ENCODE results near the gene PPFIBP1.
"Not testable (repeated sequence)": the region's sequence is repeated elsewhere in the genome, so short reads cannot be mapped to it uniquely, and the experiment has no call there.

PPFIBP1 gene

DNA sequence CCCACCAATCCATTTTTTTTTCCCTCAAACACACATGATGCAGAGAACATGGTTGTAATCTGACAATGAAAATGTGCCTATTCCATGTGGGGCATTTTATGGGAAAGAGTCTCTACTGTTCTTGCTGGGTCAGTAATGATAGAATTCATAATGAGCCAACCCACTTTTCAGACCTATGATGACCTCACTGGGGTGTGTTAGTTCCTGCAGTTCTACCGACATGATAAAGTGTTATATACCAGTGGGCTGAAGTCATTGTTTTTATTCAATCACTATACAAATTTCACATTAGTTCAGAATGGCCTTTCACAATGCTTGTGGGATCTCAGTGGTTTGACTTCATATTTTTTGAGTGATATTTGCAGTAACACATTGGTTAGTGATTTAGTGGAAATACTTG, 47.5 kb downstream of the PPFIBP1 start:
- no peak for DNase-seq

GRCh38 chr12:27572486-27573255, 48.7 kb downstream of the PPFIBP1 start:
- no peak for DNase-seq

GRCh38 chr12:27573972-27574371, 50.0 kb downstream of the PPFIBP1 start:
- no peak for DNase-seq

DNA sequence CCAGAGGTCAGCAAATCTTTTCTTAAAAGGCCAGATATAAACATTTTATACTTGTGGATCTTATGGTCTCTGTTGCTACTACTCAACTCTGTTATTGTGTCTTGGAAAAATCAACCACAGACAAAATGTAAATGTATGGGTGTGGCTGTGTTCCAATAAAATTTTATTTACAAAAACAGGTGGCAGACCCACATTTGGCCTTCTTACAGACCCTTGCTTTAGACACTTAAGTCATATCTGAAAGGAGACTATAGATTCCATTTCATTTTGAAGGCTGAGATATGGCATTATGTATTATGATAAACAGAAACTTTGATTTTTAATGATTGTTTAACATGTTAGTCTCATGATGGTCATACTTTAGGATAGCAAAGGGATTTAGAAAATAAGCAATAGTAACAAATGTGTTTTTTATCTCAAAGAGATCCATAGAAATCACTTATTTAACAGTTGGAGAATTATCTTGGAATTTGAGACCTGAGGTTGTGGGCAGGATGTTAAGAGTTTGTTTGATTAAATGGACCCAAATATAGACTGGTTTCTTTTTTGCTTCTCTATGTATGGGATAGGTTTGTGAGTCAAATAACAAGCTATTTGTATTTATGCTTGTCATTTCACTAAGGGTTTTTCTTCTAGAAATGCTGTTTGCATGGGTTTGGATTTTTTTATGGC, 51.2 kb downstream of the PPFIBP1 start:
- DNase-seq = no peak

- no peak for DNase-seq
Observed at GRCh38 chr12:27575762-27576118, 51.7 kb downstream of the PPFIBP1 start.

GRCh38 chr12:27576667-27577347, 52.8 kb downstream of the PPFIBP1 start:
- DNase-seq = no peak

DNA sequence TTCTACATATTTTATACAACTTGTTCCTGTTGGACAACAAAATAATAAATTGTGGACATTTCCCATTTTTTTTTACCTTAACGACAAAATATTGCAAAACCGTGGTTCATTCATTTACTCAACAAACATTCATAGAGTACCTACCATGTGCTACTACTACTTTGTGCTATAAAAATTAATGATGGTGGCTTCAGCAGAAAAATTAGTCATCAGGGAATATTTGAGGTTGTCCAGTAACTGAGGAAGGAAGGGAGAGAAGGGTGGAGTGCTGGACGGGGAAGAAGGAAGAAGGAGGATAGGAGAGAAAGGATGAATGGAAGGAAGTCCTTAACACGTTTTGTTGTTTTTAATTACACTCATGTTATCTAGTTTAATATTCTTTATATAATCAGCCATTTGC, 53.7 kb downstream of the PPFIBP1 start:
- DNase-seq = no peak

- no peak for DNase-seq
Observed at GRCh38 chr12:27578689-27579372, 54.8 kb downstream of the PPFIBP1 start.

GRCh38 chr12:27580561-27581330, 56.7 kb downstream of the PPFIBP1 start:
- no peak for DNase-seq

- not testable (repeated sequence) for DNase-seq
Observed at GRCh38 chr12:27581331-27581671, 57.3 kb downstream of the PPFIBP1 start.

- DNase-seq = not testable (repeated sequence)
Observed at GRCh38 chr12:27581833-27582232, 57.8 kb downstream of the PPFIBP1 start.

DNA sequence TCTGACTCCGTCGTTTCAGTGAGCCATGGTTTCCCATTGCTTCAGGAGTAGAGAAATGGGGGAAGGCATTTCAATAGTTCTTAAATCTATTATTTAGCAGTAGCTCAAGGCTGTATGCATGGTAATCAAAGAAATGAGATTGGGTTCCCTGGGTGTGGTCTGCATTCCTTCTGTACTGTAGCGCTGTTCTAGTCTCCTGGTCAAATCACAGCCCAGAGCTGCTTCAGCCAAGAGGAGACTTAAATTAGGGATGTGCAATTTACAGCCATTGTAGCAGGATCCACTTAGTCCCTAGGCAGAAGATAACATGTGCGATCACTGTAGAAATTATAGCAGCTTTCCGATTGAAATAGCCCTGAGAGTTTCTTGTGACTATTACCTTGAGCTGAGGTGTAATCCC, 58.4 kb downstream of the PPFIBP1 start:
- DNase-seq = not testable (repeated sequence)

GRCh38 chr12:27583057-27583797, 59.2 kb downstream of the PPFIBP1 start:
- DNase-seq = no peak

GRCh38 chr12:27583981-27584380, 60.0 kb downstream of the PPFIBP1 start:
- DNase-seq = no peak

GRCh38 chr12:27585739-27586265, 61.8 kb downstream of the PPFIBP1 start:
- no peak for DNase-seq

GRCh38 chr12:27588075-27588730, 64.2 kb downstream of the PPFIBP1 start:
- not testable (repeated sequence) for DNase-seq

DNA sequence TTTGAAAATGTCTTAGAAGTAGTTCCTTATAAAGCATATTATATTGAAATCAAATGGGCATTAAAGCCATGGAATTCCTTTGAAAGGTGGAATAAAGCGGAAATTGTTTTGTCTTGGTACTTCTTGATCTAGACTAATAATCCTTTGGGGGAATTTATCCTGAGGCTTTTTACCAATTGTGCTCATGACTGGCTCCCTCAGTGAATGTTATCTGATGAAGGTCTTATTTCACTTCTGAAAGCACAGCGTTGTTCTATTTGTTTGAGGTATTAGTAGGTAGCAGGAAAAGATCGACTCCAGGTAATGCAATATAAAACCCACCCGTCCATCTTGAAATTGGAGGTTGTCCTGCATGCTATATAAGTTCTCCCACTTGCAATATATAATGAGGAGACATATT, 64.8 kb downstream of the PPFIBP1 start:
- no peak for DNase-seq

- no peak for DNase-seq
Observed at GRCh38 chr12:27589419-27589818, 65.4 kb downstream of the PPFIBP1 start.

DNA sequence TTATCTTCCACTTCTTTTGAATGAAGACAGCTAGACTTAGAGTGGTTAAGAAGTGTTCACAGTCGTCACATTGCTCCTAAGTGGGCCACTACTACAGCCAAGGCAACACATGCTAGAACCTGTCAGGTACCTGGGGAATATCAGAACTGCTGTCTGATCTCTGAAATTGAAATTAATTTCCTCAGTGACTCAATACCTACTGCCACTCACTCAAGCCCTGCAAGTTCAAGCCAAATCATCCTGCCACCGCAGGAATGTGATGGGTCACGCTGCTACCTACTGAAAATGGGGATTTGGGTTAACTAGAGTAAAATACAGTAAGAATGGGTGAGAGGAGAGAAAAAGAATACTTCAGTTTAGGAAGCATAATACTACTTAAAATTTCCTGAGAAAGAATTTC, 67.7 kb downstream of the PPFIBP1 start:
- DNase-seq = not testable (repeated sequence)

- DNase-seq = no peak
Observed at GRCh38 chr12:27592548-27592947, 68.5 kb downstream of the PPFIBP1 start.

DNA sequence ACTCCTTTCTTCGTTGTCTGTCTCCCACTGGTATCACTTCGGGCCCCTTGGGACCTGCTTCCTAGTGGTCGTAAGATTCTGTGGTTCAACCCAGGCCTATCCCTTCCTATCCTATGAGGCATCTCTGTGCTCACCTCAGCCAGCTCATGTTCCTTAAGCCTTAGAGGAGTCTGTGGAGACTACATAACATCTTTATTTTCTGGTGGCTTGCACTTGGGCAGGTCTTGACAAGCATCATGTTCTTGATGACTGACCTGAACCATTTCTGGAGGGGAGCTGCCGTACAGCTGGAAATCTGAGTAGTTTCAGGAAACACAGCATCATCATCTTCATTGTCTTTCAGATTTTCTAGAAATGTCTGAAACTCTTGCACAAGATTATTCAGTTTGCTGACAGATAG, 69.3 kb downstream of the PPFIBP1 start:
- DNase-seq = no peak

All from NCI-H1930 (cell line).